ENCODE measurements around the gene CBY1. TPM values are rescaled to one million over a fixed set of nuclear protein-coding genes. Genes with fewer than 3 reads are reported as not detected.

The CBY1 gene
- total and polyA plus RNA-seq, 4 donors = 6.3 to 14.9 (median 8.9) TPM

DNA sequence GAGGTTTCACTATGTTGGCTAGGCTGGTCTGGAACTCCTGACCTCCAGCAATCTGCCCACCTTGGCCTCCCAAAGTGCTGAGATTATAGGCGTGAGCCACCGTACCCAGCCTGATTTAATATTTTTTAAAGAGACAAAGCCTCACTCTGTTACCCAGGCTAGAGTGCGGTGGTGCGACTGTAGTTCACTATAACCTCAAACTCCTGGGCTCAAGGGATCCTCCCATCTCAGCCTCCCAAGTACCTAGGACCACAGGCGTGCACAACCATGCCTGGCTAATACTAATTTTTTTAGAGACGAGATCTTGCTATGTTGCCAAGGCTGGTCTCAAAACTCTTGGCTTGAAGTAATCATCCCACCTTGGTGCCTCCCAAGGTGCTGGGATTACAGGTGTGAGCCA lies 62.8 kb downstream of the CBY1 start:
- TF ChIP-seq TAF1 (conservative IDR thresholded peaks at IDR 0.05) (no peak), ZBTB33 (IDR thresholded peaks at IDR 0.05) (no peak), JUND (IDR thresholded peaks at IDR 0.05) (no peak), CTCF (IDR thresholded peaks at IDR 0.05; ENCODE audit: low read depth, low read length, missing input control) (no peak), RAD21 (IDR thresholded peaks at IDR 0.05) (no peak), HNF4G (IDR thresholded peaks at IDR 0.05) (no peak), FOXA2 (IDR thresholded peaks at IDR 0.05) (no peak), SP1 (IDR thresholded peaks at IDR 0.05) (no peak)
- TF ChIP-seq, protein P1, sequence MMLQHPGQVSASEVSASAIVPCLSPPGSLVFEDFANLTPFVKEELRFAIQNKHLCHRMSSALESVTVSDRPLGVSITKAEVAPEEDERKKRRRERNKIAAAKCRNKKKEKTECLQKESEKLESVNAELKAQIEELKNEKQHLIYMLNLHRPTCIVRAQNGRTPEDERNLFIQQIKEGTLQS (IDR thresholded peaks at IDR 0.05) = no peak
- Histone ChIP-seq H3K4me1 (ENCODE audit: control insufficient read depth in 4 of 4, insufficient read depth in 4 of 4, low read length in 3 of 4) (no peaks in the 10 kb centered on the region), H3K9ac (ENCODE audit: low read depth in 1 of 2, low read length in 2 of 2) (no peak overlapping the region), H3K27me3 (ENCODE audit: control insufficient read depth in 4 of 4, insufficient read depth in 4 of 4, low read length in 3 of 4) (no peaks in the 10 kb centered on the region), H3K27ac (ENCODE audit: low read depth in 1 of 2, low read length in 2 of 2) (no peak overlapping the region), H3K36me3 (ENCODE audit: control insufficient read depth in 4 of 4, insufficient read depth in 3 of 4, low read depth in 1 of 4, low read length in 3 of 4) (peaks cover 9 to 58% (median 40%) of the 10 kb centered on the region in 4 donors), H3K9me3 (ENCODE audit: control insufficient read depth in 4 of 4, low read length in 3 of 4) (no peaks in the 10 kb centered on the region), H3K4me3 (ENCODE audit: low read depth in 1 of 3, low read length in 3 of 3) (no peak overlapping the region)
- WGBS = 93% methylated on average over 6 of the region's 6 CpGs
- no peak for DNase-seq (ENCODE audit: low spot score)

- no peak for DNase-seq (ENCODE audit: low spot score)
- H3K9ac ChIP-seq (ENCODE audit: low read depth in 1 of 2, low read length in 2 of 2) = no peak overlapping the region
- H3K27ac ChIP-seq (ENCODE audit: low read depth in 1 of 2, low read length in 2 of 2) = no peak overlapping the region
- no peak overlapping the region for H3K4me3 ChIP-seq (ENCODE audit: low read depth in 1 of 3, low read length in 3 of 3)
- H3K4me1 ChIP-seq (ENCODE audit: control insufficient read depth in 4 of 4, insufficient read depth in 4 of 4, low read length in 3 of 4) = no peaks in the 10 kb centered on the region
- no peaks in the 10 kb centered on the region for H3K9me3 ChIP-seq (ENCODE audit: control insufficient read depth in 4 of 4, low read length in 3 of 4)
- TF ChIP-seq YY1 (IDR thresholded peaks at IDR 0.05) (no peak), JUND (IDR thresholded peaks at IDR 0.05) (no peak), CTCF (IDR thresholded peaks at IDR 0.05; ENCODE audit: low read depth, low read length, missing input control) (no peak), FOXA1 (IDR thresholded peaks at IDR 0.05) (no peak), RXRA (IDR thresholded peaks at IDR 0.05) (no peak), TAF1 (conservative IDR thresholded peaks at IDR 0.05) (no peak), EGR1 (IDR thresholded peaks at IDR 0.05; ENCODE audit: low read depth in 2 of 2) (no peak), FOXA2 (IDR thresholded peaks at IDR 0.05) (no peak), GABPA (IDR thresholded peaks at IDR 0.05 in 1 of 2, conservative IDR thresholded peaks at IDR 0.05 in 1 of 2) (no peak), HNF4G (IDR thresholded peaks at IDR 0.05) (no peak), HNF4A (conservative IDR thresholded peaks at IDR 0.05) (no peak), ZBTB33 (IDR thresholded peaks at IDR 0.05) (no peak), REST (IDR thresholded peaks at IDR 0.05) (no peak), NR2F2 (IDR thresholded peaks at IDR 0.05) (no peak), SP1 (IDR thresholded peaks at IDR 0.05) (no peak)
- TF ChIP-seq, protein P2, sequence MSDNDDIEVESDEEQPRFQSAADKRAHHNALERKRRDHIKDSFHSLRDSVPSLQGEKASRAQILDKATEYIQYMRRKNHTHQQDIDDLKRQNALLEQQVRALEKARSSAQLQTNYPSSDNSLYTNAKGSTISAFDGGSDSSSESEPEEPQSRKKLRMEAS (IDR thresholded peaks at IDR 0.05) = no peak
- TF ChIP-seq, protein P1 (IDR thresholded peaks at IDR 0.05) = no peak
- 98% methylated on average over 3 of the region's 3 CpGs for WGBS
- peaks cover 12 to 68% (median 52%) of the 10 kb centered on the region in 4 donors for H3K36me3 ChIP-seq (ENCODE audit: control insufficient read depth in 4 of 4, insufficient read depth in 3 of 4, low read depth in 1 of 4, low read length in 3 of 4)
- no peaks in the 10 kb centered on the region for H3K27me3 ChIP-seq (ENCODE audit: control insufficient read depth in 4 of 4, insufficient read depth in 4 of 4, low read length in 3 of 4)
Observed at GRCh38 chr22:38720350-38720749, 63.9 kb downstream of the CBY1 start.
